GM23338 (cell line): Measurements from ENCODE around the gene PTPN5. TPM values are rescaled to one million over a fixed set of nuclear protein-coding genes. Genes with fewer than 3 reads are reported as not detected.

Source experiments
- ATAC-seq: fragments of 200-7000 bp; cut with Tn5 transposase; 3 replicates; pipeline ENCODE4 v1.9.1; 2020
- DNase-seq: peaks from one replicate; pipeline ENCODE4 v3.0.0-alpha.2; 2015; ENCODE audit warnings: low spot score
- H2AFZ ChIP-seq: fragments of 200-600 bp; sonication (generic); 2 replicates; pipeline ENCODE4 v1.8.0; 2016; ENCODE audit warnings: antibody characterized with exemption, mild to moderate bottlenecking, moderate library complexity
- H3F3A ChIP-seq: fragments of 200-600 bp; sonication (generic); replicated peaks from 2 replicates; pipeline ENCODE4 v1.8.0; 2017; ENCODE audit warnings: antibody characterized with exemption, mixed run types, low read depth
- H3K27ac ChIP-seq: fragments of 200-600 bp; sonication (generic); 2 replicates; pipeline ENCODE4 v1.6.1; 2016; ENCODE audit warnings: low read depth
- H3K27me3 ChIP-seq: fragments of 200-600 bp; sonication (generic); 2 replicates; pipeline ENCODE4 v1.8.0; 2016; ENCODE audit warnings: mild to moderate bottlenecking, mixed run types, moderate library complexity; ENCODE audit not compliant: insufficient read depth
- H3K36me3 ChIP-seq: fragments of 200-600 bp; sonication (generic); 2 replicates; pipeline ENCODE4 v1.8.0; 2016; ENCODE audit warnings: mild to moderate bottlenecking; ENCODE audit not compliant: insufficient read depth
- H3K4me1 ChIP-seq: fragments of 200-600 bp; sonication (generic); 2 replicates; pipeline ENCODE4 v1.8.0; 2016; ENCODE audit warnings: mild to moderate bottlenecking, moderate library complexity; ENCODE audit not compliant: insufficient read depth
- H3K4me2 ChIP-seq: fragments of 200-600 bp; sonication (generic); 2 replicates; pipeline ENCODE4 v1.7.1; 2017; ENCODE audit warnings: mixed run types
- H3K4me3 ChIP-seq: fragments of 200-600 bp; sonication (generic); 2 replicates; pipeline ENCODE4 v1.6.1; 2016; ENCODE audit warnings: mixed run types
- H3K79me2 ChIP-seq: fragments of 200-600 bp; sonication (generic); replicated peaks from 2 replicates; pipeline ENCODE4 v1.8.0; 2017; ENCODE audit warnings: mild to moderate bottlenecking; ENCODE audit not compliant: insufficient read depth
- H3K9me2 ChIP-seq: fragments of 200-600 bp; sonication (generic); 2 replicates; pipeline ENCODE4 v1.8.0; 2017; ENCODE audit not compliant: insufficient read depth
- H4K20me1 ChIP-seq: fragments of 200-600 bp; sonication (generic); replicated peaks from 2 replicates; pipeline ENCODE4 v1.8.0; 2017; ENCODE audit warnings: mild to moderate bottlenecking; ENCODE audit not compliant: insufficient read depth
- H3K27ac Mint-ChIP-seq: 2 replicates; pipeline ENCODE4 v1.8.0; 2020; ENCODE audit warnings: inconsistent platforms, mild to moderate bottlenecking, moderate library complexity, mixed read lengths
- H3K27me3 Mint-ChIP-seq: 3 replicates; pipeline ENCODE4 v1.8.0; 2022; ENCODE audit warnings: low read depth, mild to moderate bottlenecking, moderate library complexity, mixed read lengths, inconsistent platforms; ENCODE audit not compliant: insufficient read depth, poor library complexity
- H3K36me3 Mint-ChIP-seq: 3 replicates; pipeline ENCODE4 v1.8.0; 2021; ENCODE audit warnings: low read depth, mild to moderate bottlenecking, inconsistent platforms, moderate library complexity, mixed read lengths
- H3K4me1 Mint-ChIP-seq: 3 replicates; pipeline ENCODE4 v1.8.0; 2020; ENCODE audit warnings: mild to moderate bottlenecking, inconsistent platforms, mixed read lengths
- H3K4me3 Mint-ChIP-seq: 3 replicates; pipeline ENCODE4 v1.8.0; 2021; ENCODE audit warnings: moderate library complexity, mild to moderate bottlenecking, inconsistent platforms, mixed read lengths
- H3K9me3 Mint-ChIP-seq: 3 replicates; pipeline ENCODE4 v1.8.0; 2020; ENCODE audit warnings: moderate library complexity, mild to moderate bottlenecking, inconsistent platforms, mixed read lengths
- CREB1 ChIP-seq: fragments of 250-450 bp; sonication (Bioruptor Pico); IDR thresholded peaks from 2 replicates; pipeline ENCODE4 v1.5.0; 2020; ENCODE audit warnings: low read depth, mild to moderate bottlenecking, moderate library complexity
- CTCF ChIP-seq, 2 experiments: fragments of 200-600 bp in 1 of 2; sonication (generic) in 1 of 2; conservative IDR thresholded peaks; 2 replicates each; pipeline versions ENCODE4 v1.5.1 to v1.6.1; 2016 to 2017; ENCODE audit warnings: antibody characterized with exemption in 2 of 2, low read depth in 2 of 2, mild to moderate bottlenecking in 2 of 2, moderate library complexity in 1 of 2
- ETS1 ChIP-seq: IDR thresholded peaks from 2 replicates; pipeline ENCODE4 v1.6.1; 2016; ENCODE audit warnings: antibody characterized with exemption
- EZH2 ChIP-seq: fragments of 200-600 bp; sonication (generic); IDR thresholded peaks from one replicate; pipeline ENCODE4 v1.8.0; 2017; ENCODE audit warnings: antibody characterized with exemption, mild to moderate bottlenecking, low read depth; ENCODE audit not compliant: unreplicated experiment
- EZH2phosphoT487 ChIP-seq: fragments of 200-600 bp; sonication (generic); IDR thresholded peaks from one replicate; pipeline ENCODE4 v1.8.1; 2018; ENCODE audit warnings: antibody characterized with exemption; ENCODE audit not compliant: unreplicated experiment
- JUNB ChIP-seq: IDR thresholded peaks from one replicate; pipeline ENCODE4 v1.6.1; 2016; ENCODE audit warnings: antibody characterized with exemption; ENCODE audit not compliant: unreplicated experiment
- NANOG ChIP-seq: IDR thresholded peaks from 2 replicates; pipeline ENCODE4 v1.6.1; 2016; ENCODE audit warnings: antibody characterized with exemption, borderline replicate concordance
- POLR2AphosphoS5 ChIP-seq: IDR thresholded peaks from 2 replicates; pipeline ENCODE4 v1.6.1; 2016; ENCODE audit warnings: antibody characterized with exemption, low read depth
- STAT1 ChIP-seq: IDR thresholded peaks from one replicate; pipeline ENCODE4 v1.6.1; 2016; ENCODE audit warnings: antibody characterized with exemption; ENCODE audit not compliant: unreplicated experiment
- ZNF114 ChIP-seq: fragments of 250-450 bp; sonication (Bioruptor Pico); IDR thresholded peaks from 2 replicates; pipeline ENCODE4 v1.5.0; 2020; ENCODE audit warnings: mild to moderate bottlenecking, moderate library complexity
- ZNF331 ChIP-seq: fragments of 250-450 bp; sonication (Bioruptor Pico); IDR thresholded peaks from 2 replicates; pipeline ENCODE4 v1.5.0; 2020; ENCODE audit warnings: low read depth, mild to moderate bottlenecking, moderate library complexity
- polyA plus RNA-seq: library from polyadenylated mRNA; unstranded; fragments of >200 nt; fragmentation: Nextera tagmentation; extraction: Ambion mirVana; gene quantifications from 2 replicates; pipeline ENCODE4 v1.2.1, GENCODE V29; 2016
- total RNA-seq: library from RNA; depleted of rRNA; stranded (reverse); fragments of >200 nt; shearing (Covaris generic); gene quantifications from 2 replicates; pipeline ENCODE4 v1.2.3, GENCODE V29; 2014
- TF ChIP-seq, protein P1 (sequence below): IDR thresholded peaks from one replicate; pipeline ENCODE4 v1.6.1; 2018; ENCODE audit warnings: antibody characterized with exemption; ENCODE audit not compliant: unreplicated experiment

PTPN5 gene
- total and polyA plus RNA-seq, 2 experiments from 2014 or later: 3.7 to 5.7 TPM

GRCh38 chr11:18703001-18703763 is 88.4 kb downstream of the PTPN5 start (continued):
- TF ChIP-seq, protein P1, sequence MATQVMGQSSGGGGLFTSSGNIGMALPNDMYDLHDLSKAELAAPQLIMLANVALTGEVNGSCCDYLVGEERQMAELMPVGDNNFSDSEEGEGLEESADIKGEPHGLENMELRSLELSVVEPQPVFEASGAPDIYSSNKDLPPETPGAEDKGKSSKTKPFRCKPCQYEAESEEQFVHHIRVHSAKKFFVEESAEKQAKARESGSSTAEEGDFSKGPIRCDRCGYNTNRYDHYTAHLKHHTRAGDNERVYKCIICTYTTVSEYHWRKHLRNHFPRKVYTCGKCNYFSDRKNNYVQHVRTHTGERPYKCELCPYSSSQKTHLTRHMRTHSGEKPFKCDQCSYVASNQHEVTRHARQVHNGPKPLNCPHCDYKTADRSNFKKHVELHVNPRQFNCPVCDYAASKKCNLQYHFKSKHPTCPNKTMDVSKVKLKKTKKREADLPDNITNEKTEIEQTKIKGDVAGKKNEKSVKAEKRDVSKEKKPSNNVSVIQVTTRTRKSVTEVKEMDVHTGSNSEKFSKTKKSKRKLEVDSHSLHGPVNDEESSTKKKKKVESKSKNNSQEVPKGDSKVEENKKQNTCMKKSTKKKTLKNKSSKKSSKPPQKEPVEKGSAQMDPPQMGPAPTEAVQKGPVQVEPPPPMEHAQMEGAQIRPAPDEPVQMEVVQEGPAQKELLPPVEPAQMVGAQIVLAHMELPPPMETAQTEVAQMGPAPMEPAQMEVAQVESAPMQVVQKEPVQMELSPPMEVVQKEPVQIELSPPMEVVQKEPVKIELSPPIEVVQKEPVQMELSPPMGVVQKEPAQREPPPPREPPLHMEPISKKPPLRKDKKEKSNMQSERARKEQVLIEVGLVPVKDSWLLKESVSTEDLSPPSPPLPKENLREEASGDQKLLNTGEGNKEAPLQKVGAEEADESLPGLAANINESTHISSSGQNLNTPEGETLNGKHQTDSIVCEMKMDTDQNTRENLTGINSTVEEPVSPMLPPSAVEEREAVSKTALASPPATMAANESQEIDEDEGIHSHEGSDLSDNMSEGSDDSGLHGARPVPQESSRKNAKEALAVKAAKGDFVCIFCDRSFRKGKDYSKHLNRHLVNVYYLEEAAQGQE: no peak
- TF ChIP-seq EZH2 (no peak), EZH2phosphoT487 (no peak), ZNF114 (CRISPR knock-in tag) (no peak), ETS1 (no peak), CTCF (conservative IDR thresholded peaks at IDR 0.05; ENCODE audit: low read depth in 2 of 2) (no peak), NANOG (no peak), STAT1 (no peak), JUNB (no peak), CREB1 (no peak), ZNF331 (CRISPR knock-in tag) (no peak)

- Histone ChIP-seq H3K4me3 (no peak overlapping the region), H3K36me3 (no peaks in the 10 kb centered on the region), H3K4me2 (no peak overlapping the region), H3K4me1 (peaks cover 14% of the 10 kb centered on the region; the same call in 1 of the 2 replicates), H3K79me2 (no peaks in the 10 kb centered on the region), H3F3A (0 out of 2 replicates have a peak, but pooled peaks cover 2% of the 10 kb centered on the region), H3K9me2 (no peaks in the 10 kb centered on the region), H2AFZ (no peak overlapping the region), H3K27ac (no peak overlapping the region), H3K27me3 (peaks cover 29% of the 10 kb centered on the region), H4K20me1 (no peaks in the 10 kb centered on the region)
- Mint-ChIP-seq H3K36me3 (no peaks in the 10 kb centered on the region; the same call in 2 of the 3 replicates), H3K9me3 (no peaks in the 10 kb centered on the region), H3K27ac (no peak overlapping the region), H3K4me1 (peaks cover 14% of the 10 kb centered on the region; the same call in 2 of the 3 replicates), H3K27me3 (peaks cover 14% of the 10 kb centered on the region), H3K4me3 (no peak overlapping the region)
- ATAC-seq (no peak), DNase-seq (no peak)
- TF ChIP-seq JUNB: no peak
- TF ChIP-seq POLR2AphosphoS5: no peak
- TF ChIP-seq CTCF (conservative IDR thresholded peaks at IDR 0.05; ENCODE audit: low read depth in 2 of 2): no peak
- TF ChIP-seq, protein P1: no peak
- TF ChIP-seq ETS1: no peak
- TF ChIP-seq EZH2: no peak
Observed at GRCh38 chr11:18701614-18702216, 89.9 kb downstream of the PTPN5 start.
